ENCODE measurements around the gene RNF182.

GRCh38 chr6:13903364-13903763 is 21.4 kb upstream of the RNF182 start:
- TF ChIP-seq REST (IDR thresholded peaks at IDR 0.05; ENCODE audit: insufficient read depth in 1 of 2, low read depth in 2 of 2, low read length in 2 of 2) (no peak), TAF1 (IDR thresholded peaks at IDR 0.05; ENCODE audit: borderline replicate concordance, insufficient read depth, low read length) (no peak), POLR2AphosphoS5 (IDR thresholded peaks at IDR 0.05; ENCODE audit: low read depth, low read length) (no peak), SIN3A (IDR thresholded peaks at IDR 0.05; ENCODE audit: borderline replicate concordance, insufficient read depth, low read length) (no peak)
